ENCODE data around the gene RAPGEF5.

DNA sequence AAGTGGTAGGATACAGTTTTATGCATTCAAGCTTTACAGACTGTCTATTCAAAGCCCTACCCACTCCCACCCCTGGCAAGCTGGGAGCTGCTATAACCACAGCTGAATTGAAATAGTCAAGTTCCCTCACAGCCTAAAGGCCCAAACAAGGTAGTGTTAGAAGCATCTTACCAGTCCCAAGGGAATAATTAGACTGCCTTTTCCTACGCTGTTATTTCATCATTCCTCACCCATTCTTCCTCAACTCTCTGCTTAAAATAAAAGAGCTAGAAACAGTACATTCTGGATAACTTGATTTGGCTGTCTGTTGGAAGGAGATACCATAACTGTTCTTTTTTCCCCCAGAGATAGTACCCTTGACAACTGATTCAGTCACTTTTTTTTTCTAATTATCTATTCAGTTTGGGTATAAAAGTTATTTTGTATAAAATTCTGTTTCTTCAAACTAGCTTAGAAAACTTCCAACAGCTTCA is 54.0 kb downstream of the RAPGEF5 start:
- TF ChIP-seq, protein P1, sequence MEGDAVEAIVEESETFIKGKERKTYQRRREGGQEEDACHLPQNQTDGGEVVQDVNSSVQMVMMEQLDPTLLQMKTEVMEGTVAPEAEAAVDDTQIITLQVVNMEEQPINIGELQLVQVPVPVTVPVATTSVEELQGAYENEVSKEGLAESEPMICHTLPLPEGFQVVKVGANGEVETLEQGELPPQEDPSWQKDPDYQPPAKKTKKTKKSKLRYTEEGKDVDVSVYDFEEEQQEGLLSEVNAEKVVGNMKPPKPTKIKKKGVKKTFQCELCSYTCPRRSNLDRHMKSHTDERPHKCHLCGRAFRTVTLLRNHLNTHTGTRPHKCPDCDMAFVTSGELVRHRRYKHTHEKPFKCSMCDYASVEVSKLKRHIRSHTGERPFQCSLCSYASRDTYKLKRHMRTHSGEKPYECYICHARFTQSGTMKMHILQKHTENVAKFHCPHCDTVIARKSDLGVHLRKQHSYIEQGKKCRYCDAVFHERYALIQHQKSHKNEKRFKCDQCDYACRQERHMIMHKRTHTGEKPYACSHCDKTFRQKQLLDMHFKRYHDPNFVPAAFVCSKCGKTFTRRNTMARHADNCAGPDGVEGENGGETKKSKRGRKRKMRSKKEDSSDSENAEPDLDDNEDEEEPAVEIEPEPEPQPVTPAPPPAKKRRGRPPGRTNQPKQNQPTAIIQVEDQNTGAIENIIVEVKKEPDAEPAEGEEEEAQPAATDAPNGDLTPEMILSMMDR (IDR thresholded peaks at IDR 0.05) = no peak
- TF ChIP-seq POLR2A (IDR thresholded peaks at IDR 0.05) = no peak
